ENCODE data around the gene GFI1.

DNA sequence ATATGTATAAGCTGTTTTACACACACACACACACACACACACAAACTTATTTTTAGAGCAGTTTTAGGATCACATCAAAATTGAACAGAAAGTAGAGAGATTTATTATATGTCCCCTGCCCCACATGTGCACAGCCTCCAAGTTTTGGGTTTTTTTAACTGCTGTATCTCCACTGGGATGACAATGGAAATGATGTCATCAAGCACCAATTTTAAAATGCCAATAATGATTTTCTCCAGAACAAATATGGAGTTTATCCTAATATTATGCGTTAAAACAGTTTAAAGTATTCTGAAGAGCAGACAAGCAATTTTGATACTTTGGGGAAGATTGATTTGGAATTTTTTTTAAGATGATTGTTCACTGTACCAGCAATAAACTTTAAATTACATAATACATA, 56.7 kb downstream of the GFI1 start:
- TF ChIP-seq, protein P1, sequence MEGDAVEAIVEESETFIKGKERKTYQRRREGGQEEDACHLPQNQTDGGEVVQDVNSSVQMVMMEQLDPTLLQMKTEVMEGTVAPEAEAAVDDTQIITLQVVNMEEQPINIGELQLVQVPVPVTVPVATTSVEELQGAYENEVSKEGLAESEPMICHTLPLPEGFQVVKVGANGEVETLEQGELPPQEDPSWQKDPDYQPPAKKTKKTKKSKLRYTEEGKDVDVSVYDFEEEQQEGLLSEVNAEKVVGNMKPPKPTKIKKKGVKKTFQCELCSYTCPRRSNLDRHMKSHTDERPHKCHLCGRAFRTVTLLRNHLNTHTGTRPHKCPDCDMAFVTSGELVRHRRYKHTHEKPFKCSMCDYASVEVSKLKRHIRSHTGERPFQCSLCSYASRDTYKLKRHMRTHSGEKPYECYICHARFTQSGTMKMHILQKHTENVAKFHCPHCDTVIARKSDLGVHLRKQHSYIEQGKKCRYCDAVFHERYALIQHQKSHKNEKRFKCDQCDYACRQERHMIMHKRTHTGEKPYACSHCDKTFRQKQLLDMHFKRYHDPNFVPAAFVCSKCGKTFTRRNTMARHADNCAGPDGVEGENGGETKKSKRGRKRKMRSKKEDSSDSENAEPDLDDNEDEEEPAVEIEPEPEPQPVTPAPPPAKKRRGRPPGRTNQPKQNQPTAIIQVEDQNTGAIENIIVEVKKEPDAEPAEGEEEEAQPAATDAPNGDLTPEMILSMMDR (IDR thresholded peaks at IDR 0.05): no peak
- TF ChIP-seq POLR2AphosphoS5 (IDR thresholded peaks at IDR 0.05): no peak
- no peak for TF ChIP-seq EP300 (IDR thresholded peaks at IDR 0.05)
